Breast epithelium (tissue), 3 donors: ENCODE measurements around the gene SLC44A1.

Experiments used
- POLR2A ChIP-seq: fragments of 450-650 bp; IDR thresholded peaks from one replicate; pipeline ENCODE4 v1.6.1; 2016; ENCODE audit warnings: antibody characterized with exemption, mild to moderate bottlenecking, moderate library complexity
- TF ChIP-seq, protein P1 (sequence below), 3 donors: fragments of 450-650 bp; IDR thresholded peaks; one replicate each; pipeline ENCODE4 v1.5.1; 2016 to 2017; ENCODE audit warnings: antibody characterized with exemption in 3 of 3, mild to moderate bottlenecking in 3 of 3, moderate library complexity in 3 of 3

DNA sequence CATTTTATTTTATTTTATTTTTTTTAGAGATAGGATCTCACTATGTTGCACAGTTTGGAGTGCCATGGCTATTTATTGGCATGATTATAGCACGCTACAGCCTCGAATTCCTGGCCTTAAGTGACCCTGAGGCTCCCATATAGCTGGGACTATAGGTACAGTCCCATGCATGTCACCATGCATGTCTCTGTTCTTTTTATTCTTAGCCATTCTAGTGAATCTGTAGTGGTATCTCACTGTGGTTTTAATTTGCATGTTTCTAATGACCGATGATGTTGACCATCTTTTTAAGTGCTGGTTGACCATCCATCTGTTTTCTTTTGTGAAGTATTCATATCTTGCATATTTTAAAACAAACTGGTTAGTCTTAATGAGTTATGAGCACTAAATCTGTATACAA, 76.1 kb downstream of the SLC44A1 start:
- no peak for TF ChIP-seq POLR2A
- TF ChIP-seq, protein P1, sequence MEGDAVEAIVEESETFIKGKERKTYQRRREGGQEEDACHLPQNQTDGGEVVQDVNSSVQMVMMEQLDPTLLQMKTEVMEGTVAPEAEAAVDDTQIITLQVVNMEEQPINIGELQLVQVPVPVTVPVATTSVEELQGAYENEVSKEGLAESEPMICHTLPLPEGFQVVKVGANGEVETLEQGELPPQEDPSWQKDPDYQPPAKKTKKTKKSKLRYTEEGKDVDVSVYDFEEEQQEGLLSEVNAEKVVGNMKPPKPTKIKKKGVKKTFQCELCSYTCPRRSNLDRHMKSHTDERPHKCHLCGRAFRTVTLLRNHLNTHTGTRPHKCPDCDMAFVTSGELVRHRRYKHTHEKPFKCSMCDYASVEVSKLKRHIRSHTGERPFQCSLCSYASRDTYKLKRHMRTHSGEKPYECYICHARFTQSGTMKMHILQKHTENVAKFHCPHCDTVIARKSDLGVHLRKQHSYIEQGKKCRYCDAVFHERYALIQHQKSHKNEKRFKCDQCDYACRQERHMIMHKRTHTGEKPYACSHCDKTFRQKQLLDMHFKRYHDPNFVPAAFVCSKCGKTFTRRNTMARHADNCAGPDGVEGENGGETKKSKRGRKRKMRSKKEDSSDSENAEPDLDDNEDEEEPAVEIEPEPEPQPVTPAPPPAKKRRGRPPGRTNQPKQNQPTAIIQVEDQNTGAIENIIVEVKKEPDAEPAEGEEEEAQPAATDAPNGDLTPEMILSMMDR (IDR thresholded peaks at IDR 0.05): no peak
